B cell (primary cell): ENCODE results near the gene AFF1.

ENCODE experiments used
- CTCF ChIP-seq: fragments of 200-600 bp; IDR thresholded peaks from one replicate; pipeline ENCODE4 v1.8.0; 2022; ENCODE audit warnings: antibody characterized with exemption, mild to moderate bottlenecking
- EZH2 ChIP-seq: IDR thresholded peaks from 2 replicates; pipeline ENCODE4 v1.6.1; 2012; ENCODE audit warnings: borderline replicate concordance, low read depth, mild to moderate bottlenecking, moderate library complexity, low read length; ENCODE audit not compliant: insufficient read depth, poor library complexity, severe bottlenecking

- TF ChIP-seq CTCF, result no peak
- no peak for TF ChIP-seq EZH2
These were observed 155.5 kb downstream of the AFF1 start for GRCh38 chr4:87090305-87090704.
